AG04450 (cell line): Measurements from ENCODE around the gene CACNA1G. TPM values are rescaled to one million over a fixed set of nuclear protein-coding genes. Genes with fewer than 3 reads are reported as not detected.

Source experiments
- CTCF ChIA-PET: fragments of 300-600, 350-600 bp; formaldehyde crosslinking; extraction: SDS; loops from one replicate; lab custom pipeline; 2022; ENCODE audit warnings: antibody characterized with exemption, inconsistent platforms; lab: Charles Lee
- POLR2A ChIA-PET: fragments of 350-600 bp; formaldehyde crosslinking; extraction: SDS; loops from one replicate; lab custom pipeline; 2021; ENCODE audit warnings: antibody characterized with exemption, inconsistent platforms; lab: Yijun Ruan, JAX
- DNase-seq: peaks from one replicate; pipeline ENCODE4 v3.0.0-alpha.2; 2011; ENCODE audit warnings: low read depth, low spot score
- H3K27ac ChIP-seq: one replicate; pipeline ENCODE4 v1.5.1; 2012; ENCODE audit warnings: low read depth, low read length, control low read depth
- H3K27me3 ChIP-seq: one replicate; pipeline ENCODE4 v1.6.0; 2012; ENCODE audit warnings: low read length; ENCODE audit not compliant: control insufficient read depth, insufficient read depth
- H3K4me3 ChIP-seq: 2 replicates; pipeline ENCODE4 v1.5.1; 2011; ENCODE audit warnings: mild to moderate bottlenecking, low read depth, low read length, control low read depth
- H3K9me3 ChIP-seq: 2 replicates; pipeline ENCODE4 v1.5.1; 2012; ENCODE audit warnings: low read length; ENCODE audit not compliant: control insufficient read depth, insufficient read depth
- polyA plus RNA-seq: library from polyadenylated mRNA; depleted of rRNA; stranded (reverse); fragments of >200 nt; gene quantifications from 2 replicates; pipeline ENCODE4 v1.2.3, GENCODE V29; 2011
- TF ChIP-seq, protein P1 (sequence below): IDR thresholded peaks from 2 replicates; pipeline ENCODE4 v1.5.1; 2011; ENCODE audit warnings: low read depth, low read length, control low read depth, inconsistent platforms

The CACNA1G gene
- polyA plus RNA-seq, 1 experiment = 0.05 TPM

- no peak for DNase-seq
- CTCF ChIA-PET = interaction anchor here (0.6 to 2.2 kb wide), 10 partner anchors 7 to 301 kb away, joined by 3 to 16 read pairs (median 4); no protein-coding TSS in a partner anchor
- TF ChIP-seq, protein P1, sequence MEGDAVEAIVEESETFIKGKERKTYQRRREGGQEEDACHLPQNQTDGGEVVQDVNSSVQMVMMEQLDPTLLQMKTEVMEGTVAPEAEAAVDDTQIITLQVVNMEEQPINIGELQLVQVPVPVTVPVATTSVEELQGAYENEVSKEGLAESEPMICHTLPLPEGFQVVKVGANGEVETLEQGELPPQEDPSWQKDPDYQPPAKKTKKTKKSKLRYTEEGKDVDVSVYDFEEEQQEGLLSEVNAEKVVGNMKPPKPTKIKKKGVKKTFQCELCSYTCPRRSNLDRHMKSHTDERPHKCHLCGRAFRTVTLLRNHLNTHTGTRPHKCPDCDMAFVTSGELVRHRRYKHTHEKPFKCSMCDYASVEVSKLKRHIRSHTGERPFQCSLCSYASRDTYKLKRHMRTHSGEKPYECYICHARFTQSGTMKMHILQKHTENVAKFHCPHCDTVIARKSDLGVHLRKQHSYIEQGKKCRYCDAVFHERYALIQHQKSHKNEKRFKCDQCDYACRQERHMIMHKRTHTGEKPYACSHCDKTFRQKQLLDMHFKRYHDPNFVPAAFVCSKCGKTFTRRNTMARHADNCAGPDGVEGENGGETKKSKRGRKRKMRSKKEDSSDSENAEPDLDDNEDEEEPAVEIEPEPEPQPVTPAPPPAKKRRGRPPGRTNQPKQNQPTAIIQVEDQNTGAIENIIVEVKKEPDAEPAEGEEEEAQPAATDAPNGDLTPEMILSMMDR = no peak
- Histone ChIP-seq H3K4me3 (peak overlapping the region; percentile 68; the same call in 1 of the 2 replicates), H3K27ac (no peak overlapping the region), H3K9me3 (no peaks in the 10 kb centered on the region; the same call in 1 of the 2 replicates), H3K27me3 (no peaks in the 10 kb centered on the region)
- POLR2A ChIA-PET = interaction anchor here (0.8 to 1.6 kb wide), 6 partner anchors 8 to 323 kb away, joined by 3 to 4 read pairs (median 4); partner anchors contain the start of gene TOB1
These were observed 17.4 kb upstream of the CACNA1G start for GRCh38 chr17:50542795-50543774.

- TF ChIP-seq, protein P1 = no peak
- no peak for DNase-seq
- Histone ChIP-seq H3K27ac (no peak overlapping the region), H3K4me3 (no peak overlapping the region), H3K9me3 (no peaks in the 10 kb centered on the region; the same call in 1 of the 2 replicates), H3K27me3 (no peaks in the 10 kb centered on the region)
- ChIA-PET CTCF (interaction anchor here (1.4 to 2.2 kb wide), 2 partner anchors 81 to 300 kb away, joined by 3 to 8 read pairs; no protein-coding TSS in a partner anchor), POLR2A (interaction anchor here (0.6 to 1.6 kb wide), 2 partner anchors 173 to 322 kb away, joined by 4 to 6 read pairs; partner anchors contain the start of gene TOB1)
These were observed 16.0 kb upstream of the CACNA1G start for GRCh38 chr17:50544516-50544915.

DNA sequence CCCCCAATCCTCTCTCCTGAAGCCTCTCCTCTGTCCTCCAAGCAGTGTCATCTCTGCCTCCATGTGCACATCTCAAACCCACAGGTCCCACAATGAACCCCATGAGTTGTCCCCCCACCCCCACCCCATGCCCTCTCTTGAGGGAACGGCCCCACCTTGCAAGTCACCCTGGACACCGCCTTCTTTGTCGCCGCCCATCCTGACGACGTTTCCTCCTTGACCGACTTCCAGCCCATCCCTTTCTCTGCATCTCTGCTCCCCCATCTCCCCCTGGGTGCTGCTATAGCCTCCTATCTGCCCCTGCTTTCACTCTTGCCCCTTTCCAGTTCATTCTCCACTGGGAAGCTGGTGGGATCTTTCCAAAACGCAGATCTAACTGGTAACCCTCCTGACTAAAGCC, 15.2 kb upstream of the CACNA1G start:
- no peak for DNase-seq
- Histone ChIP-seq H3K9me3 (no peaks in the 10 kb centered on the region; the same call in 1 of the 2 replicates), H3K27me3 (no peaks in the 10 kb centered on the region), H3K27ac (no peak overlapping the region), H3K4me3 (no peak overlapping the region)
- TF ChIP-seq, protein P1 = no peak
- CTCF ChIA-PET = interaction anchor here (0.6 to 0.7 kb wide), 3 partner anchors 82 to 294 kb away, joined by 3 read pairs; no protein-coding TSS in a partner anchor
- POLR2A ChIA-PET = no interaction called here

DNA sequence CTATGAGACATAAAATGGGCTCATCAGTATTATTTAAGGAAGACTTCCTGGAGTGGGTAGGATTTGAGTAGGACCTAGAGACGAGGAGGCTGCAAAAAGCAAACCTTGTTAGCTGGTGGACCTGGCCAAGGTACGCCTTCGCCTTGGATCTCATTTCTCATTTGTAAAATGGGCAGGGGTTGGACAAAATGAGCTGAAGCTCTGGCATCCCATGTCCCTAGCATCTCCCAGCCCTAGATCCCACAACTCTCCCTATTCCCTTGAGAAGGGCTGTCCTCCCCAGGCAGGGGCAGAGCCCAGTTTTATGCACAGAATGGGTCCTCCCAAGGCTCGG, 13.8 kb upstream of the CACNA1G start:
- H3K27me3 ChIP-seq = no peaks in the 10 kb centered on the region
- TF ChIP-seq, protein P1 = no peak
- DNase-seq = no peak
- ChIA-PET POLR2A (interaction anchor here (0.5 kb wide), 1 partner anchor 78 kb away, joined by 7 read pairs; no protein-coding TSS in a partner anchor), CTCF (interaction anchor here (0.5 to 7.5 kb wide), 5 partner anchors 135 to 390 kb away, joined by 3 to 192 read pairs (median 3); no protein-coding TSS in a partner anchor)
- peak overlapping the region; percentile 73 for H3K4me3 ChIP-seq
- H3K27ac ChIP-seq = no peak overlapping the region
- H3K9me3 ChIP-seq = no peaks in the 10 kb centered on the region
